CD4-positive, alpha-beta T cell treated with Interleukin-12 subunit alpha and Interleukin-12 subunit beta, for 1 hour (primary cell): ENCODE results near the gene G0S2.

Experiments
- DNase-seq: peaks from one replicate; pipeline ENCODE4 v3.0.0-alpha.2; 2020

G0S2 gene

GRCh38 chr1:209674957-209675564 is at the start of gene G0S2:
G0S2 (plus strand) TSS chr1:209675412; CDS start chr1:209675685, 273 bp downstream.
- DNase-seq: peak; percentile 30

- DNase-seq: no peak
Observed at GRCh38 chr1:209625791-209626285, 49.4 kb upstream of the G0S2 start.

- DNase-seq: no peak
Observed at GRCh38 chr1:209626346-209627026, 48.7 kb upstream of the G0S2 start.

- DNase-seq: no peak
Observed at GRCh38 chr1:209627027-209627731, 48.0 kb upstream of the G0S2 start.

- peak; percentile 74 for DNase-seq
Observed at GRCh38 chr1:209627732-209628196, 47.4 kb upstream of the G0S2 start.

- no peak for DNase-seq
Observed at GRCh38 chr1:209628618-209629299, 46.5 kb upstream of the G0S2 start.

- no peak for DNase-seq
Observed at GRCh38 chr1:209629621-209630382, 45.4 kb upstream of the G0S2 start.

- DNase-seq: no peak
Observed at GRCh38 chr1:209630383-209631225, 44.6 kb upstream of the G0S2 start.

GRCh38 chr1:209633335-209633997 is 41.7 kb upstream of the G0S2 start:
- no peak for DNase-seq

- DNase-seq: no peak
Observed at GRCh38 chr1:209634005-209634737, 41.0 kb upstream of the G0S2 start.

GRCh38 chr1:209635850-209636249 is 39.4 kb upstream of the G0S2 start:
- no peak for DNase-seq

- DNase-seq: no peak
Observed at GRCh38 chr1:209641832-209642172, 33.4 kb upstream of the G0S2 start.

GRCh38 chr1:209642816-209643215 is 32.4 kb upstream of the G0S2 start:
- DNase-seq: no peak

- DNase-seq: no peak
Observed at GRCh38 chr1:209643285-209644020, 31.8 kb upstream of the G0S2 start.

GRCh38 chr1:209645574-209646452 is 29.4 kb upstream of the G0S2 start:
- DNase-seq: no peak

GRCh38 chr1:209646558-209646957 is 28.7 kb upstream of the G0S2 start:
- DNase-seq: peak; percentile 9

GRCh38 chr1:209647156-209647555 is 28.1 kb upstream of the G0S2 start:
- DNase-seq: no peak

GRCh38 chr1:209648346-209648745 is 26.9 kb upstream of the G0S2 start:
- no peak for DNase-seq
